ENCODE results near the gene GPATCH1.
A peak's percentile ranks its signal among the peaks of the same experiment; 100 is the strongest.
"Not testable (repeated sequence)": the region's sequence is repeated elsewhere in the genome, so short reads cannot be mapped to it uniquely, and the experiment has no call there.

GPATCH1 gene, protein sequence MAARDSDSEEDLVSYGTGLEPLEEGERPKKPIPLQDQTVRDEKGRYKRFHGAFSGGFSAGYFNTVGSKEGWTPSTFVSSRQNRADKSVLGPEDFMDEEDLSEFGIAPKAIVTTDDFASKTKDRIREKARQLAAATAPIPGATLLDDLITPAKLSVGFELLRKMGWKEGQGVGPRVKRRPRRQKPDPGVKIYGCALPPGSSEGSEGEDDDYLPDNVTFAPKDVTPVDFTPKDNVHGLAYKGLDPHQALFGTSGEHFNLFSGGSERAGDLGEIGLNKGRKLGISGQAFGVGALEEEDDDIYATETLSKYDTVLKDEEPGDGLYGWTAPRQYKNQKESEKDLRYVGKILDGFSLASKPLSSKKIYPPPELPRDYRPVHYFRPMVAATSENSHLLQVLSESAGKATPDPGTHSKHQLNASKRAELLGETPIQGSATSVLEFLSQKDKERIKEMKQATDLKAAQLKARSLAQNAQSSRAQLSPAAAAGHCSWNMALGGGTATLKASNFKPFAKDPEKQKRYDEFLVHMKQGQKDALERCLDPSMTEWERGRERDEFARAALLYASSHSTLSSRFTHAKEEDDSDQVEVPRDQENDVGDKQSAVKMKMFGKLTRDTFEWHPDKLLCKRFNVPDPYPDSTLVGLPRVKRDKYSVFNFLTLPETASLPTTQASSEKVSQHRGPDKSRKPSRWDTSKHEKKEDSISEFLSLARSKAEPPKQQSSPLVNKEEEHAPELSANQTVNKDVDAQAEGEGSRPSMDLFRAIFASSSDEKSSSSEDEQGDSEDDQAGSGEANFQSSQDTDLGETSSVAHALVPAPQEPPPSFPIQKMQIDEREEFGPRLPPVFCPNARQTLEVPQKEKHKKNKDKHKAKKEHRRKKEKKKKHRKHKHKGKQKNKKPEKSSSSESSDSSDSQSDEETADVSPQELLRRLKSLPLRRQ

GRCh38 chr19:33080761-33081681, at the start of gene GPATCH1:
TSS of gene GPATCH1 (plus strand) at chr19:33081181. CDS start at chr19:33081194, 13 bp downstream.
- peak; percentile 89 for DNase-seq

- no peak for DNase-seq
Observed at GRCh38 chr19:33032218-33032781, 48.7 kb upstream of the GPATCH1 start.

DNA sequence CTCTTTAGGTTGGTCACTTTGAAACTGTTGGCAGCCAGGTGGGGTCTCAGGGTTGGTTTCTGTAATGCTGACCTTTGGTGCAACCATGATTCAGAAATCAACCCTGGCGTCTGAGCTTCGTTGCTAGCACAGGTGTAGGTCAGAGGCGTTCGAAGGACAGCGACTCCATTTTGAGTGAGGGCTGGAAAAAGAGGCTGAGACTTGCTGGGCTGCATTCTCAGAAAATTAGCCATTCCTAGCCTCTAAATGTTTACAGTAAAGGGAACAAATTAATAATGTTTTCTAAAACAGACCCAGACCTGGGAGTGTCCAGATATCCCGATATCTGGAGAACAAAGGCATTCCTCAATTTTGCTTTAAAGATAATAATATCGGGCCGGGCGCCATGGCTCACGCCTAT, 45.5 kb upstream of the GPATCH1 start:
- no peak for DNase-seq

DNA sequence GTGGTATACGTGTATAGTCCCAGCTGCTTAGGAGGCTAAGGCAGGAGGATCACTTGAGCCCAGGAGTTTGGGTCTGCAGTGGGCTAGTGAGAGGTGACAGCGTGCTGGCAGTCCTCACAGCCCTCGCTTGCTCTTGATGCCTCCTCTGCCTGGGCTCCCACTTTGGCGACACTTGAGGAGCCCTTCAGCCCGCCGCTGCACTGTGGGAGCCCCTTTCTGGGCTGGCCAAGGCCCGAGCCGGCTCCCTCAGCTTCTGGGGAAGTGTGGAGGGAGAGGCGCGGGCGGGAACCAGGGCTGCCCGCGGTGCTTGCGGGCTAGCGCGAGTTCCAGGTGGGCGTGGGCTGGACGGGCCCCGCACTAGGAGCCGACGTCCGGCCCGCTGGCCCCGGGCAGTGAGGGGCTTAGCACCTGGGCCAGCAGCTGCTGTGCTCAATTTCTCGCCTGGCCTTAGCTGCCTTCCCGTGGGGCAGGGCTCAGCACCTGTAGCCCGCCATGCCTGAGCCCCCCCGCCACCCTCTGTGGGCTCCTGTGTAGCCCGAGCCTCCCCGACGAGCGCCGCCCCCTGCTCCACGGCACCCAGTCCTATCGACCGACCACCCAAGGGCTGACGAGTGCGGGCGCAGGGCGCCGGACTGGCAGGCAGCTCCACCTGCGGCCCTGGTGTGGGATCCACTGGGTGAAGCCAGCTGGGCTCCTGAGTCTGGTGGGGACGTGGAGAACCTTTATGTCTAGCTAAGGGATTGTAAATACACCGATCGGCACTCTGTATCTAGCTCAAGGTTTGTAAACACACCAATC, 44.4 kb upstream of the GPATCH1 start:
- DNase-seq = not testable (repeated sequence)

DNA sequence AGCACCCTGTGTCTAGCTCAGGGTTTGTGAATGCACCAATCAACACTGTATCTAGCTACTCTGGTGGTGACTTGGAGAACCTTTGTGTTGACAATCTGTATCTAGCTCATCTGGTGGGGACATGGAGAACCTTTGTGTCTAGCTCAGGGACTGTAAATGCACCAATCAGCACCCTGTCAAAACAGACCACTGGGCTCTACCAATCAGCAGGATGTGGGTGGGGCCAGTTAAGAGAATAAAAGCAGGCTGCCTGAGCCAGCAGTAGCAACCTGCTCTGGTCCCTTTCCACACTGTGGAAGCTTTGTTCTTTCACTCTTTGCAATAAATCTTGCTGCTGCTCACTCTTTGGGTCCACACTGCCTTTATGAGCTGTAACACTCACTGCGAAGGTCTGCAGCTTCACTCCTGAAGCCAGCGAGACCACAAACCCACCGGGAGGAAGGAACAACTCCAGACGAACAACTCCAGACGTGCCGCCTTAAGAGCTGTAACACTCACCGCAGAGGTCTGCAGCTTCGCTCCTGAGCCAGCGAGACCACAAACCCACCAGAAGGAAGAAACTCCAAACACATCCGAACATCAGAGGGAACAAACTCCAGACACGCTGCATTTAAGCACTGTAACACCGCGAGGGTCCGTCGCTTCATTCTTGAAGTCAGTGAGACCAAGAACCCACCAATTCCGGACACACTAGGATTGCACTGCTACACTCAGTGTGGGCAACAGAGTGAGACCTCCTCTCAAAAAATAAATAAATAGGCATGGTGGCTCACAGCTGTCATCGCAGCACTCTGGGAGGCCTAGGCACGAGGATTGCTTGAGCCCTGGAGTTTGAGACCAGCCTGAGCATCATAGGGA, 43.6 kb upstream of the GPATCH1 start:
- DNase-seq = peak; percentile 31

DNA sequence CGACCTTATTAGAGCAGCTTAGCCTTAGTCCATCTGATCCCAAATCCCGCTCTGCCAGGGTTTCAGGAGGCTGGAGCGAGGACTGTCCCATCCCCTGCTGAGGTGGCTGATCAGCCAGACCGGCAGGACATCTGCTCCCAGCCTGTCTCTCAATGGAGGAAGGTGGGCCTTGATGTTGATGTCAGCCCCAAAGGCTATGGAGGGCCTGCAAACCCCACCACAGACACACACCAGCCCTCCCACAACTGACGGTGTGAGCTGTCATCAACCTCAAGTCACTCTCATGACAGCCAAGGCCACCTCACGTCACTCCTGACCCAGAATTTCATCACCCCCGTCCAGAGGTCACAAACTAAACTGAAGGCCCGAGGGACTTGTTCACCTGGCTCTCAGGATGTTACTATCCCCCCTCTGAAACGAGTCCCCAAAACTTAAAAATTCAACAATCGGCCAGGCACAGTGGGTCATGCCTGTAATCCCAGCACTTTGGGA, 41.8 kb upstream of the GPATCH1 start:
- no peak for DNase-seq

- no peak for DNase-seq
Observed at GRCh38 chr19:33039815-33040214, 41.2 kb upstream of the GPATCH1 start.

DNA sequence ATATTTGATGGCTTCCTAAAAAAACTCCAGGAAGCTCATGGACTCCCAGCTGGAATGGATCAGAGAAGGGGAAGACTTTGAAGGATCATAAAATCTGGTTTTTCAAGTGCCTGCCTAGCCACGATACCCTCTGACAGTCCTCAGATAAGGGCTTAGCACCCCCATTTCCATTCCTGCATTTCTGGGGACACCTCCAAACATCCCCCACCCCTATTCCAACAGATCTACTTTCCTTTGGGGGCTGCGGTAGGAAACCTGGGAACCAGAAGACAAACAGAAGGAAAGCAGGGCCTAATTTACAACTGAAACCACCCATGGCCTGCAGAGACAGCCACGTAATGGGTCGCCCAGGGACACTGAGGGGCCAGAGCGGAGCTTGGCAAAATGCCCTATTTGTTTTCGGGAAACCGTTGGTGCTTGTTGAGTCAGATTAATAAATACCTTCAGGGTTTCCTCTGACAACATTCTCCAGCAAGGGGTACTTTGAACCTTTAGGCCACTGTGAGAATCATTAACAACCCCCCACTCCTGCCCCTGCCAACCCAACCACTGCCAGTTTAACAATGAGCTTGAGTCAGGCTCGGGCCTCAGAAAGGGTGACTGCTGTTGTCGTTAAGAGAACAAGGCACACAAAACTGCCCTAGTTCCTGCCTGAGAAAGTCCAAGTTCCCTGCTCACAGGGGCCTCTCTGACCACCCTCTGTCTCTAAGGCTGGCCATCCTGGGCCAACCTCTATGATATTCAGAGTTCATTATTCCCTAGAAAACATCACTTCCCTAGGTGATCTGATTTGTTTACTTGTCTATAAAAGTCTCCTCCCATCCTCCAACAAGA, 39.8 kb upstream of the GPATCH1 start:
- no peak for DNase-seq

DNA sequence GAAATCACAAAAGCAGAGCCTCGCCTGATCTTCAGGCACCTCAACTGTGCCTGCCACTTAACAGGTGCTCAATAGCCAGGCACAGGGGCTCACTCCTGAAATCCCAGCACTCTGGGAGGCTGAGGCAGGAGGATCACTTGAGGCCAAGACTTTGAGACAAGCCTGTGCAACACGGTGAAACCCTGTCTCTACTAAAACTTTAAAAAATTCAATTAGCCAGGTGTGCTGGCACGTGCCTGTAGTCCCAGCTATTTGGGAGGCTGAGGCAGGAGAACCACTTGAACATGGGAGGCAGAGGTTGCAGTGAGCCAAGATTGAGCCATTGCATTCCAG, 39.2 kb upstream of the GPATCH1 start:
- not testable (repeated sequence) for DNase-seq

DNA sequence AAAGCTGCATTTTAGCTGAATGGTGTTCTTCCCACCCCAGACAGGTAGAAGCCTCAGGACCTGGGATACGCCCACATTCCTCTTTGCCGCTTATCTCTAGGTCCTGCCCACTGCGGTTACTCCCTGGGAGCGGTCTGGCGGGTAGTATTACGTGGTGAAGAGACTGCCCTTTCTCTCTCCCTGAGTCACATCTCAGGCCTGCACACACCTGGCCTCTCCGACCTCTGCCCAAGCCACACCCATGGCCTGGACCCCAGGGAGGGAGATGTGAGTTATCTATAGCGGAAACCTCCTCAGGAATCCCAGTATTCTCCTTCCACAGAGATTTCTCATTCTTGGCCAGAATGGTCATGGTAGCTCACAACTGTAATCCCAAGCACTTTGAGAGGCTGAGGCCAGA, 33.6 kb upstream of the GPATCH1 start:
- DNase-seq = no peak

DNA sequence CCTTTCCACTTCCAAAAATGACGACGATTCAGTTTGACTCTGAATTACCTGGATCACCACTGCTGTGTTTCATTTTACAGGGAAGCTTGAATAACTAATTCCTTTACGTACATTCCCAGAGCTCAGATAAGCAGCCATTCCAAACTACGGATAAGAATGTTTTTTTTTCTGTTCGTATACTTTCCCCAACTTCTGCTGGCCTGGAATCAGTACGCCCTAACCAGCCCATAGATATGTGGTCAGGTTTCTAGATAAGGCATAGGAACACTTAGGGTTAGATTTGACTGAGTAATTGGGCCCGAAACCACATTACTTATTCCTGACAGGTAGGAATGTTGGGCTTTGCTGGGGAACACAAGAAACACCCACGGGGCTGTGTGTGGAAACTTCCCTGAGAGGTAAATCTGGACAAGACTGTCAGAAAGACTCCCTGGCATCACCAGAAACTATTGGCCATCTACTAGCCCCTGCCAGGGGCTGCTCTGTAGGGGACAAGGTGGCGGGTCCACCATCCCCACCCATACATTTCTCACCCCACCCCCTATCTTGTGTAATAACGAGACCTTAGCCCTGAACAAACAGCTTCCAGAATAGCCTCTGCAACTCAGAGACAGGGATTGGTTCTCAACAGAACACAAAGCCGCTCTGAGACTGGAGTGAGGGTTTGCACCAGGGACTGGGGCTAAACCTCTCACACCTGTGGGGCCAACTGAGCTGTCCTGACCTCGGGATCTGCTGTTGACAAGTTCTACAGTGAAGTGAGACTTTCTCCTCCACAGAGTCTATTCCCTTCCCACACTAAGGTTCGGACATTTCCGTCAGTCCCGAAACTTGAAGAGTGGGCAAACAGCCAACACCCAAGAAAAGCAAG, 31.9 kb upstream of the GPATCH1 start:
- DNase-seq = no peak

DNA sequence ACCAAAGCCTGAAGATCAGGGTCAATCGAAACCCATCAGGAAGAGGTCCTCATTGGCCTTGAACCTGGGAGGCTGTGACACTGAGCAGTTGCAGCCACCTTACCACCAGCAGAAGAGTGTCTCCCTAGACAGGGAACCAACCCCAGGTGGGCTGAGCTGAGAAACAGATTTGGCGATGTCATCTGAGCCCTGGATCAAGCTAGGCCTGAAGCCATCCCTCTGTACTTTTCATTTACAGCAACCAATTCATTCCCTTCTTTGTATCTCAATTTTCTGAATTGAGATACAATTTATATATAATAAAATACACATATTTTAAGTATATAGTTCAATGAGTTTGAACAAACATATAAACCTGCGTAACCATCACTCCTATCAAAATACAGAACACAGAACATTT, 30.9 kb upstream of the GPATCH1 start:
- no peak for DNase-seq

- DNase-seq = no peak
Observed at GRCh38 chr19:33052352-33052972, 28.5 kb upstream of the GPATCH1 start.

DNA sequence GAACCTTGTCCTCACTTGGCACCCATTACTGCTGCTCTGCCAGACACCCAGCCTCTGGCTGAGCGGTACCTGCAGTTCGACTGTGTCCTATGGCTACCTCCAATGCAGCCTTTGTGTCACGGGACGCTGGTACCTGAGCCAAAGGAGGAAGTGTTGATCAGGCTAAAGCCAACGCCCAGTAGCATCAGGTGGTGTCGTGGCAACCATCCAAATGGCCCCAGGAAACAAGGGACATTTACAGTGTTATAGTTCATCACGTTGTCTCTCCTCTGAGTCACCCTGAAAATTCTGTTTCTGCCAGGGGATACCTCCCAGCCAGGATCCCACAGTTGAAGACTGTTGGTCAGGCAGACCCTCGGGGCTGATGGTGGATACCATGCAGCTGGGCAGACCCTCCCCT, 26.4 kb upstream of the GPATCH1 start:
- DNase-seq = no peak

- no peak for DNase-seq
Observed at GRCh38 chr19:33055718-33056117, 25.3 kb upstream of the GPATCH1 start.

DNA sequence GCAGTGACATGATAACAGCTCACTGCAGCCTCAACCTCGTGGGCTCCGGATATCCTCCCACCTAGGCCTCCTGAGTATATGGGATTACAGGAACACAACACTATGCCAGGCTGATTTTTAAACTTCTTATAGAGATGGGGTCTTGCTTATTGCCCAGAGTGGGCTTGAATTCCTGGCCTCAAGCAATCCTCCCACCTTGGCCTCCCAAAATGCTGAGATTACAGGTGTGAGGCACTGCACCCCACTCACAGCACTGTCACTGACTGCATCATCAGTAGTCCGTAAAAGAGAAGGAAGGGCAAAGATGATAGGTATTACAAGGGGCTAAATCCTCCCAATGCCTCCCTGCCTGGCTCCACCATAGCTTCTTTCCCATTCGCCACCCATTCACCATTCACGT, 20.4 kb upstream of the GPATCH1 start:
- DNase-seq = no peak

- DNase-seq = no peak
Observed at GRCh38 chr19:33062902-33063301, 18.1 kb upstream of the GPATCH1 start.

DNA sequence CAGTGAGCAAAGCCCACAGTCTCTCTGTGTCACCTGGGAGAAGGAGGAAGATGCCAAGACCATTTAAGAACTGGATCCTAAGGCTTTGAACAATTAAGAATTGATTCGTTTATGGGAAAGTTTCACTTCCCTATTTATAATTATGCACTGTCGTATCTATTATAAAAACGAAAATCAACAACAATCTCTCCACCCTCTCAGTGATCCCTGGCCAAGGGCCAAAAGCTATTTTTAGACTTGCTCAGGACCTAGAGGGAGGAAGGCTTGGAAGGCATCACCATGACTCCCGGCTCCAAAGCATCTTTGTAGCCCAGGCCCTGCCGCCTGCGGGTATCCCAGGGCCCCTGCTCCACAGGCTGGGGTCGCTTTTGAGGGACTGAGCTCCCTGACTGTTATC, 17.6 kb upstream of the GPATCH1 start:
- no peak for DNase-seq
